Muscle of arm (tissue), 12 donors: ENCODE data around the gene PSMB11. TPM values are rescaled to one million over a fixed set of nuclear protein-coding genes. Genes with fewer than 3 reads are reported as not detected.

Experiments used
- DNase-seq: peaks from one replicate; pipeline ENCODE4 v3.0.0-alpha.2; 2013
- polyA plus RNA-seq, 12 donors: library from polyadenylated mRNA; unstranded; fragments of 120-200 nt; gene quantifications; one replicate each; pipeline ENCODE4 v1.2.1, GENCODE V29; 2013; ENCODE audit not compliant: insufficient read length in 12 of 12

PSMB11 gene
- polyA plus RNA-seq, 12 donors: not detected

- no peak for DNase-seq
These were observed 37.7 kb downstream of the PSMB11 start for GRCh38 chr14:23079716-23080115.

DNA sequence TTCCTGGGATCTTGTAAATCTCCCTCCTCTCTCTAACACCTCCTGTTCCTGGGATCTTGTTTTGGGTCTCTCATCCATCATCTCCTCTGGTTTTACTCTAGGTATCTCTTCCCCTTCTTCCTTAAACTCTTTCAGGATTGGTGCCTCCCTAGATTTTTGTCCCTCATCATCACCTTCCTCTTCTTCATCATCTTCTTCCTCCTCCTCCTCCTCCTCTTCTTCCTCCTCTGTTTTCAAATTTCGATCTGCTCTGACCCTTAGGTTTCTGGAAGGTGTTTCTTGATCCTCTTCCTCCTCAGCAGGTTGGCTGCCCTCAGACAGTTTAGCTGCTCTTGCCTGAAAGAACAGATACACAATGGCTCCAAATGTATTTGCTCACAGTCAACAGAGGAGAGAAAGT is 38.5 kb downstream of the PSMB11 start:
- DNase-seq: no peak

GRCh38 chr14:23085458-23085857 is 43.4 kb downstream of the PSMB11 start:
- DNase-seq: no peak

GRCh38 chr14:23086565-23086964 is 44.6 kb downstream of the PSMB11 start:
- DNase-seq: no peak

GRCh38 chr14:23089498-23090253 is 47.7 kb downstream of the PSMB11 start:
- DNase-seq: no peak

- DNase-seq: no peak
These were observed 48.2 kb downstream of the PSMB11 start for GRCh38 chr14:23090254-23090636.

DNA sequence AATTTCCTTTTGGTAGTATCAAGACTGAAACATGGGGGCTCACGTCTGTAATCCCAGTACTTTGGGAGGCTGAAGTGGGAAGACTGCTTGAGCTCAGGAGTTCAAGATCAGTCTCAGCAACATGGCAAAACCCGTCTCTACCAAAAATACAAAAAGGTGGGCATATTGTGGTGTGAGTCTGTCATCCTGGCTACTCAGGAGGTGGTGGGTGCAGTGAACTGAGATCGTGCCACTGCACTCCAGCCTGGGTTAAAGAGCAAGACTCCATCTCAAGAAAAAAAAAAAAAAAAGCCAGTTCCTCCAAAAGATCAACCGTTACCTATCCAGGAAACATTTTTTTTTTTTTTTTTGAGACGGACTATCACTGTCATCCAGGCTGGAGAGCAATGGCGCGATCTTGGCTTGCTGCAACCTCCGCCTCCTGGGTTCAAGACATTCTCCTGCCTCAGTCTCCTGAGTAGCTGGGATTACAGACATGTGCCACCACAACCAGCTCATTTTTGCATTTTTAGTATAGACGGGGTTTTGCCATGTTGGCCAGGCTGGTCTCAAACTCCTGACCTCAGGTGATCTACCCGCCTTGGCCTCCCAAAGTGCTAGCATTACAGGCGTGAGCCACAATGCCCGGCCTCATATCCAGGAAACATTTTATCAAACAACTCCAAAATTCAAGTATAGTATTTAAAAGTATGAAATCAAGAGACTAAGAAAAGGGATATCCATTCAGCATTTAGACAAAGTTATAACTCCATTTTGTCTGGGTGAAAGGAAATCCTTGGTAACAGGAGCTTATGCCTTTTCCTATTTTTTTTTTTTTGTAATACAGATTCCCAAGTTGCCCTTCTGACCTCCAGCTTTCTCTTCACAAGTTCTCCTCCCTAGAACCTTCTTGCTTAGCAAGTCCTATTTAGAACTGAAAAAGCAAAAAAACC is 49.5 kb downstream of the PSMB11 start:
- DNase-seq: no peak

DNA sequence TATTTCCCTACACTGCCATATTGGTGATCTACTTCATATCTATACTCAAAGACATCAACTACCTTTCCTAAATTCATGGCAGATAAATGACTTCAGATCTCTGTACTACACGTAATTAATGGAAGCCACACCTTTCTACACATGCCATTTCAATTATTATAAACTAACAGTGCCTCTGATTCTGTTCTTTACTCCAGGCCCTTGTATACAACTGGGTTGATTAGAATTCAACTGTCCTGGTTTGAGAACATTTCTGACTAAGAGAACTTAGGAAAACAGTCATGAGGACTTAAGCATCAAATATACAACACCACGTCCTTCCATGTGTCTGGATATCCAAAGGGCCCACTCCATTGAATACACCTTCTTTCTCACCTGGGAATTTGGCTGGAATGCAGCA is 51.1 kb downstream of the PSMB11 start:
- no peak for DNase-seq

DNA sequence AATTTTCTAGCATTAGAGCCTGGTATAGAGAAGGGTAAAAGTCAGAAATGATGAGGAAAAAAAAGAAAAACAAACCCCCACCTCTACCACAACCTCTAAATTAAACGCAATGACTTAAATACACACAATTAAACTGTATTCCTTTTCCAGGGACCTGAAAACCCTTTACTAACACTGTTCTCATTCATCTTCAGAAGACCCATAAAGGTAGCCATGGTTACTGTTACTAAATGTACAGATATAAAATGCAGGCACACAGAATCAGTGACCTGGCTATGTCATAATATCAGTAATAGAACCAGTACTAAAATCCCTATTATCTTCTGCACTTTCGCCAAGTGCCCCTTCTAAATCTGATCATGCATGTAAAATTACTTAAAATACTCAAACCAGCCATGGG is 51.5 kb downstream of the PSMB11 start:
- DNase-seq: no peak

Other genes starting within 250 kb of the PSMB11 start
- gene SLC7A7, start 226.8 kb upstream of the PSMB11 start, polyA plus RNA-seq: 10 to 100 TPM in 11 of 12 donors, not detected in 1; 14.0 to 34.9 (median 26.6) TPM
- 10 to 100 TPM in 11 of 12 donors, not detected in 1; 52.5 to 71.0 (median 60.1) TPM for gene MRPL52, start 212.3 kb upstream of the PSMB11 start, polyA plus RNA-seq
- gene MMP14, start 205.6 kb upstream of the PSMB11 start, polyA plus RNA-seq: 100 to 1,000 TPM in 11 of 12 donors, not detected in 1; 114 to 285 (median 170) TPM
- gene LRP10, start 170.5 kb upstream of the PSMB11 start, polyA plus RNA-seq: 10 to 100 TPM in 11 of 12 donors, not detected in 1; 29.7 to 49.0 (median 37.2) TPM
- gene REM2, start 159.0 kb upstream of the PSMB11 start, polyA plus RNA-seq: under 1 TPM in 8 of 12 donors, not detected in 4; 0.09 to 0.46 (median 0.14) TPM
- gene RBM23, start 123.1 kb upstream of the PSMB11 start, polyA plus RNA-seq: 10 to 100 TPM in 11 of 12 donors, not detected in 1; 48.3 to 86.1 (median 57.0) TPM
- gene PRMT5, start 112.8 kb upstream of the PSMB11 start, polyA plus RNA-seq: 10 to 100 TPM in 11 of 12 donors, not detected in 1; 54.0 to 87.0 (median 73.5) TPM
- 10 to 100 TPM in 11 of 12 donors, not detected in 1; 29.2 to 54.0 (median 40.1) TPM for gene HAUS4, start 85.1 kb upstream of the PSMB11 start, polyA plus RNA-seq
- gene AJUBA, start 59.7 kb upstream of the PSMB11 start, polyA plus RNA-seq: 100 to 1,000 TPM in 1 of 12 donors, 10 to 100 TPM in 11; 36.7 to 167 (median 42.0) TPM
- gene C14orf93, start 32.1 kb upstream of the PSMB11 start, polyA plus RNA-seq: 10 to 100 TPM in 8 of 12 donors, 1 to 10 TPM in 3, not detected in 1; 8.9 to 17.0 (median 11.6) TPM
- gene PSMB5, start 7.3 kb upstream of the PSMB11 start, polyA plus RNA-seq: 100 to 1,000 TPM in 11 of 12 donors, not detected in 1; 111 to 238 (median 212) TPM
- 10 to 100 TPM in 2 of 12 donors, 1 to 10 TPM in 9, not detected in 1; 2.3 to 12.5 (median 3.7) TPM for gene CDH24, start 15.3 kb downstream of the PSMB11 start, polyA plus RNA-seq
- 100 to 1,000 TPM in 11 of 12 donors, not detected in 1; 108 to 284 (median 129) TPM for gene ACIN1, start 52.9 kb downstream of the PSMB11 start, polyA plus RNA-seq
- 10 to 100 TPM in 11 of 12 donors, not detected in 1; 30.8 to 62.2 (median 50.8) TPM for gene C14orf119, start 53.3 kb downstream of the PSMB11 start, polyA plus RNA-seq
- under 1 TPM in 1 of 12 donors, not detected in 11; 0.07 TPM for gene CIROP, start 62.8 kb downstream of the PSMB11 start, polyA plus RNA-seq
- gene CEBPE, start 77.0 kb downstream of the PSMB11 start, polyA plus RNA-seq: under 1 TPM in 4 of 12 donors, not detected in 8; 0.08 to 0.61 (median 0.13) TPM
- 10 to 100 TPM in 2 of 12 donors, 1 to 10 TPM in 9, not detected in 1; 2.6 to 29.0 (median 4.2) TPM for gene SLC7A8, start 141.4 kb downstream of the PSMB11 start, polyA plus RNA-seq
- under 1 TPM in 3 of 12 donors, not detected in 9; 0.60 to 0.65 (median 0.63) TPM for gene RNF212B, start 195.7 kb downstream of the PSMB11 start, polyA plus RNA-seq
- gene HOMEZ, start 243.9 kb downstream of the PSMB11 start, polyA plus RNA-seq: 10 to 100 TPM in 9 of 12 donors, 1 to 10 TPM in 2, not detected in 1; 9.1 to 25.5 (median 10.7) TPM